Smooth muscle cell (in vitro differentiated cells): ENCODE data around the gene FBXW8. TPM values are rescaled to one million over a fixed set of nuclear protein-coding genes. Genes with fewer than 3 reads are reported as not detected.
A peak's percentile ranks its signal among the peaks of the same experiment; 100 is the strongest.

Experiments used
- DNase-seq: peaks from one replicate; lab custom pipeline; 2025; ENCODE audit not compliant: unreplicated experiment; lab: John Stamatoyannopoulos, UW
- H2AFZ ChIP-seq: fragments of 200-600 bp; sonication (generic); 2 replicates; pipeline ENCODE4 v1.6.0; 2016; ENCODE audit warnings: antibody characterized with exemption, low read depth, mild to moderate bottlenecking
- H3F3A ChIP-seq: fragments of 200-600 bp; sonication (generic); 2 replicates; pipeline ENCODE4 v1.6.0; 2017; ENCODE audit warnings: antibody characterized with exemption, low read depth
- H3K27ac ChIP-seq: fragments of 200-600 bp; sonication (generic); 2 replicates; pipeline ENCODE4 v1.5.1; 2016; ENCODE audit warnings: low read depth, mild to moderate bottlenecking
- H3K27me3 ChIP-seq: fragments of 200-600 bp; sonication (generic); 2 replicates; pipeline ENCODE4 v1.6.1; 2016; ENCODE audit warnings: low read depth, mild to moderate bottlenecking
- H3K36me3 ChIP-seq: fragments of 200-600 bp; sonication (generic); 2 replicates; pipeline ENCODE4 v1.5.1; 2016; ENCODE audit warnings: low read depth
- H3K4me1 ChIP-seq: fragments of 200-600 bp; sonication (generic); 2 replicates; pipeline ENCODE4 v1.5.1; 2016; ENCODE audit warnings: low read depth
- H3K4me2 ChIP-seq: fragments of 200-600 bp; sonication (generic); 2 replicates; pipeline ENCODE4 v1.6.0; 2016; ENCODE audit warnings: mild to moderate bottlenecking
- H3K4me3 ChIP-seq: fragments of 200-600 bp; sonication (generic); 2 replicates; pipeline ENCODE4 v1.5.1; 2016; ENCODE audit warnings: mild to moderate bottlenecking
- H3K79me2 ChIP-seq: fragments of 200-600 bp; sonication (generic); 2 replicates; pipeline ENCODE4 v1.6.0; 2016; ENCODE audit warnings: low read depth, mild to moderate bottlenecking
- H3K9ac ChIP-seq: fragments of 200-600 bp; sonication (generic); 2 replicates; pipeline ENCODE4 v1.6.0; 2016; ENCODE audit warnings: low read depth
- H3K9me3 ChIP-seq: fragments of 200-600 bp; sonication (generic); replicated peaks from 2 replicates; pipeline ENCODE4 v1.5.1; 2016; ENCODE audit warnings: low read depth
- H4K20me1 ChIP-seq: fragments of 200-600 bp; sonication (generic); 2 replicates; pipeline ENCODE4 v1.6.0; 2016; ENCODE audit warnings: low read depth
- CTCF ChIP-seq: fragments of 200-600 bp; sonication (generic); IDR thresholded peaks from 2 replicates; pipeline ENCODE4 v1.5.1; 2017; ENCODE audit warnings: borderline replicate concordance, mild to moderate bottlenecking, antibody characterized with exemption; ENCODE audit not compliant: insufficient read depth, poor library complexity, severe bottlenecking
- WGBS: methylation state at CpG from one replicate; pipeline ENCODE4 v1.1.7; 2016; ENCODE audit warnings: low lambda C conversion rate; 5-methylcytosine and 5-hydroxymethylcytosine counted together
- polyA plus RNA-seq: library from polyadenylated mRNA; unstranded; fragments of >200 nt; fragmentation: Nextera tagmentation; extraction: Ambion mirVana; gene quantifications from 2 replicates; pipeline ENCODE4 v1.2.1, GENCODE V29; 2016
- total RNA-seq: library from RNA; depleted of rRNA; stranded (reverse); fragments of >200 nt; gene quantifications from 2 replicates; pipeline ENCODE4 v1.2.3, GENCODE V29; 2014

FBXW8 gene
- total and polyA plus RNA-seq, 2 experiments from 2014 or later = 16.9 to 18.3 TPM

- 60% methylated on average over 5 of the region's 5 CpGs for WGBS
- H4K20me1 ChIP-seq = peaks cover 3% of the 10 kb centered on the region
- H3K36me3 ChIP-seq = peaks cover 4% of the 10 kb centered on the region
- TF ChIP-seq CTCF = no peak
- H3K9ac ChIP-seq = no peak overlapping the region
- H3K4me3 ChIP-seq = no peak overlapping the region
- no peak overlapping the region for H3K27ac ChIP-seq
- H3K4me2 ChIP-seq = no peak overlapping the region
- H3K4me1 ChIP-seq = no peaks in the 10 kb centered on the region
- no peaks in the 10 kb centered on the region for H3K27me3 ChIP-seq
- H3K9me3 ChIP-seq = no peaks in the 10 kb centered on the region
- no peak overlapping the region for H2AFZ ChIP-seq
- H3K79me2 ChIP-seq = no peaks in the 10 kb centered on the region
- DNase-seq = no peak
- no peaks in the 10 kb centered on the region for H3F3A ChIP-seq
Measured at GRCh38 chr12:116984098-116984497, 73.3 kb downstream of the FBXW8 start.

GRCh38 chr12:116990329-116990728 is 79.6 kb downstream of the FBXW8 start:
- Histone ChIP-seq H3K27ac (peak overlapping the region; percentile 47), H3K4me1 (no peaks in the 10 kb centered on the region), H3F3A (no peaks in the 10 kb centered on the region), H3K27me3 (no peaks in the 10 kb centered on the region), H3K4me3 (no peak overlapping the region), H2AFZ (no peak overlapping the region), H3K9ac (no peak overlapping the region), H3K79me2 (no peaks in the 10 kb centered on the region), H3K36me3 (peaks cover 4% of the 10 kb centered on the region), H3K9me3 (no peaks in the 10 kb centered on the region), H3K4me2 (no peak overlapping the region), H4K20me1 (peaks cover 15% of the 10 kb centered on the region)
- no peak for TF ChIP-seq CTCF
- DNase-seq = no peak

- no peak for TF ChIP-seq CTCF
- peak overlapping the region; percentile 47 for H3K27ac ChIP-seq
- no peaks in the 10 kb centered on the region for H3F3A ChIP-seq
- H3K79me2 ChIP-seq = no peaks in the 10 kb centered on the region
- H3K4me2 ChIP-seq = no peak overlapping the region
- H4K20me1 ChIP-seq = peaks cover 15% of the 10 kb centered on the region
- no peak for DNase-seq
- no peaks in the 10 kb centered on the region for H3K9me3 ChIP-seq
- no peaks in the 10 kb centered on the region for H3K27me3 ChIP-seq
- no peak overlapping the region for H3K4me3 ChIP-seq
- no peak overlapping the region for H3K9ac ChIP-seq
- WGBS = 69% methylated on average over 7 of the region's 7 CpGs
- no peak overlapping the region for H2AFZ ChIP-seq
- peaks cover 4% of the 10 kb centered on the region for H3K36me3 ChIP-seq
- no peaks in the 10 kb centered on the region for H3K4me1 ChIP-seq
Measured at GRCh38 chr12:116990971-116991966, 80.5 kb downstream of the FBXW8 start.
